Kidney capillary endothelial cell (primary cell): ENCODE data around the gene CKAP2L.

Source experiments
- DNase-seq: peaks from one replicate; pipeline ENCODE4 v3.0.0-alpha.2; 2018; ENCODE audit warnings: low spot score

Gene CKAP2L

GRCh38 chr2:112792419-112792818, 28.0 kb upstream of the CKAP2L start:
- no peak for DNase-seq

DNA sequence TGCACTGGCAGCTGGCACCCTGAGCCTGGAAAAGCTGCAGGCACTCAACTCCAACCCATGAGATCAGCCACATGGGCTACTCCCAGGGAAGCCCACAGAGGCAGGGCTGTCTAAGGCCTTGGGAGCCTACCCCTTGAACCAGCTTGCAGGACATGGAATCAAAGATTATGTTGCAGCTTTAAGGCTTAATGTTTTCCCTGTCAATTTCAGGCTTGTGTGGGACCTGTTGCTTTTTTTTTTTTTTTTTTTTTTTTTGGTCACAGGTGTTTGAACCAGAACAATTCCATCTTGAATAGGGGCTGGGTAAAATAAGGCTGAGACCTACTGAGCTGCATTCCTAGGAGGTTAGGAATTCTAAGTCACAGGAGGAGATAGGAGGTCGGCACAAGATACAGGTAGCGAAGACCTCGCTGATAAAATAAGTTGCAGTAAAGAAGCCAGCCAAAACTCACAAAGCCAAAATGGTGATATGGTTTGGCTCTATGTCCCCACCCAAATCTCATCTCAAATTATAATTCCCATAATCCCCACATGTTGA, 27.4 kb upstream of the CKAP2L start:
- DNase-seq = no peak

- DNase-seq = no peak
Observed at GRCh38 chr2:112791019-112791418, 26.6 kb upstream of the CKAP2L start.

DNA sequence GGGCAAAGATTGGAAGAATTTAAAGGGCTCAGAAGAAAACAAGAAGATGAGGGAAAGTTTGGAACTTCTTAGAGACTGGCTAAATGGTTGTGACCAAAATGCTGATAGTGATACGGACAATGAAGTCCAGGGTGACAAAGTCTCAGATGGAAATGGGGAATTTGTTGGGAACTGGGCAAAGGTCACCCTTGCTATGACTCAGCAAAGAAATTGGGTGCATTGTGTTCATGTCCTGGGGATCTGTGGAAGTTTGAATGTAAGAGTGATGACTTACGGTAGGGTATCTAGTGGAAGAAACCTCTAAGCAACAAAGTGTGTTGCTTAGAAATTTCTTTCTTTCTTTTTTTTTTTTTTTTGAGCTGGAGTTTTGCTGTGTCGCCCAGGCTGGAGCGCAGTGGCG, 25.9 kb upstream of the CKAP2L start:
- DNase-seq = no peak

DNA sequence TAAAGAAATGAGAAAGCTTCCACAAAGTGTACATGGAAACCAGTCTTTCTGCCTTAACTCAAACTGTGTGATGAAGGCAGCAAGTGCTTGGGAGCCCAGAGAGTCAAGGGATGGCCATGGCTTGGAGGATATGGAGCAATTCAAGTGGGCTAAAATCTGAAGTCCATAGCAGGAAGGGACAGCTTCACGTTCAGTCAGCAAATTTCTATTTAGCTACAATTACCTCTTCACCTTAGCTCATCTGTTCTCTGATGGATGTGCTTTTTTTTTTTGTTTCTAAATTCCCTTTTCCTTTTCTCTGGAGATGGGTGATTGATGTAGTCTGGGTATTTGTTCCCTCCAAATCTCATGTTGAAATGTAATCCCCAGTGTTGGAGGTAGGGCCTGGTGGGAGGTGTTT, 24.8 kb upstream of the CKAP2L start:
- DNase-seq = no peak

- DNase-seq = no peak
Observed at GRCh38 chr2:112788653-112789052, 24.2 kb upstream of the CKAP2L start.

- DNase-seq = no peak
Observed at GRCh38 chr2:112787729-112788393, 23.5 kb upstream of the CKAP2L start.

DNA sequence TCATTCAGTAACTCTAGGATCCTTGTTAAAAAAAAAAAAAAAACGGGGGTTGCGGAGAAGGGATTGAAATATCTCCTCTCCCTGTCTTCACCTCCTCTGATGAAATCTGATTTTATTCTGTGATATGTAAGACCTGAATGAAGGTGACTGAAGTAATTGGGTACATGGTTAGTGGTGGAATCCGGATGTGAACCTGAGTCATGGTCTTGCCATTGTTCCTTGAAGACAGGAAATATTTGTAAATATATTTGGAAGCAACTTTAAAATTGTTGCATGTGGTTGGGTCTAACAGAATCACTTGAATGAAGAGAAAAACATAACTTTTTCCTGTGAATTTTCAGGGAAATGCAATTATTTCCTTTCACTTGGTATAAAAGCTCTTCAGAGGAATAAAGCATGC, 22.9 kb upstream of the CKAP2L start:
- DNase-seq = peak; percentile 88

DNA sequence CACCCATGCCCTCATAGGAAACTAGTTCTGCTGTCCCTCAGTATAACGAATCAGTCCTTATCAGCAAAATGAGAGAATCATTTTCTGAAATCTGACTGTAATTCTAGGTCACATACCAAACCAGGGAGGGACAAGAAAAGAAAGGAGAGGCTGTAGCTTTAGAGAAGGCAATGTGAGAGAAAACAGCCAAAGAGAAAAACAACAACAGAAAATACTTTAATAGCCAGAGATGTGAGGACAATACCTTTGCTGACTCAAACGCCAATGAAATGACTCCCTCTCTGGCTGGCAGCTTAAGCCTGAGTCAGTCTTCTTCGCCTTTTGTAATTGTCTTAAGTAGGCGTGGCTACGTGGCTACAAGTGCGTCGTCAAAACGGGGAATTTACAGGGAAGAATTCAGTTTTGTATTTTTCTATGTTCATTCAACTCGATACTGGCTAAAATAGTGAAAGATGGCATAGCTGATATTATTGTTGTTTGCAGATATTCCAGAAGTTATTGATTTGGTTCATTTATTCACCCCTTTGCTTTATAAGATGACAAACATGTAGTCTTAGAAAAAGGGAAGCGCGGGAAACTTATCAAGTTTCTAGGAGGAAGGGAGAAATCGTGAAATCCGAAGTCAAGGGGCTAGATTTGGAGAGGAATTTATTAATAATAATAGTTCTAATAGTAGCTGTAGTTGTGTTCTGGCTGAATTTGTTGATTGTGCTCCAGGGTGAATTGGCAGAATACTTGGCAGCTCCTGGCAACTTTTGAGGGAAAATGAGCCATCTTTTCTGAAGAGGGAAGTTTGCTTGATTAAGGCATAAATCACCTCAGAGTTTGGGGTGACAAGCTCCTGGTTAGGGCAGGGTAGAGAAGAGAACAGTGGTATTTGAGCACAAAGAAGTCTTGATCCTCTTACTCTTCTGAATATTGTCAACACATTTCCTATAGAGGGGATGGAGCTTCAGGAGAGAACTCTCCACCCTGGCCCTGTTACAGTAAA, 20.1 kb upstream of the CKAP2L start, which contains the start of gene IL1A:
IL1A (minus strand) TSS at position 295 of the 991 bp plus-strand sequence. CDS start 723 bp downstream, outside the sequence.
- DNase-seq = peak; percentile 78

DNA sequence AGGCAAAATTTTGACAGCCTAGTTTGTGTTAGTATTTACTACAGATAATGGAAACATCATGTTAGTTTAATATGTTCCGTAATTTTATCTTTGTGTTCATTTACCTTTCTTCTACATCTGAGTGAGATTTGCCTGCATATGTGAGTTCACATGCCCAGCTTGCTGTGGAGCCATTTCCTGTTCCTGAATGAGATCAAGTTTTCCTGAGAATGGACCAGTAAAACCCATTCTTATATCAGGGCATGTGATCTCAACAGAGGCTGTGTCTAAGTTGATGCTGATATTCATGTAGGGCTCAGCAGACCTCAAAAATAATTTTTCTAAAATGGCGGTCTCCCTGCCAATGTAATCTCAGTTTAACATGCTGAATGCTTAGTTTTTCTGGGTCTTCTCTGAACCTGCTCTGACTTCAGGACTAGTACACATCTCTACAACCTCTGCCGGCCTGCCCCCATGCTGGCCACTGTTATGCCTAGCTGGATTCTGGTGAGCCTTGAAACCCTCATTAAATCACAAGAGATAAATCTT, 18.8 kb upstream of the CKAP2L start:
- peak; percentile 19 for DNase-seq

DNA sequence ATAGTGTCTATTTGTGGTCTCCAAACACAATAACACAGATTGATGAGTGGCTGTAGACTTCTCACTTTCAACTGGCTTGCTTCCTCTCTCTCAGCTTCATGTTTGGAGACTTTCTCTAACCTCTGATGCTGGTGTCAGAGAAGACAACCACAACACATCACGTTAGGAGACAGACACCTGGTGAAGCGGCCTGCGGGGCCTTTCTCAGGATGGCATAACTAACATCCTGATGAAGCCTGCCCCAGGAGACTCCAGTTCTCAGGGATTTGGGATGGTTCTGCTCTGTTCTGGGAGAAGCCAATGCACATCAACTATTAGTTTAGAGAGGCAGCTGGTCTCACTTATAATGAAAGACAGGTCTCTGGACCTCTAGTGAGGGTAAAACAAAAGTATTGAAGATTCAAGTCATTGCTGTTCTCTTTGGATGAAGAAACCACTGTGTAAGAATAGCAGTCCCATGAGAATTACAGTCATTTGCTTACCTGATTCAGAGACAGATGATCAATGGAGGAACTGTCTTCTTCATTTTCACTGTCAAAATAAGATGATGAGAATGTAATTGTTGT, 17.9 kb upstream of the CKAP2L start:
- no peak for DNase-seq

GRCh38 chr2:112779598-112779997, 15.2 kb upstream of the CKAP2L start:
- no peak for DNase-seq

DNA sequence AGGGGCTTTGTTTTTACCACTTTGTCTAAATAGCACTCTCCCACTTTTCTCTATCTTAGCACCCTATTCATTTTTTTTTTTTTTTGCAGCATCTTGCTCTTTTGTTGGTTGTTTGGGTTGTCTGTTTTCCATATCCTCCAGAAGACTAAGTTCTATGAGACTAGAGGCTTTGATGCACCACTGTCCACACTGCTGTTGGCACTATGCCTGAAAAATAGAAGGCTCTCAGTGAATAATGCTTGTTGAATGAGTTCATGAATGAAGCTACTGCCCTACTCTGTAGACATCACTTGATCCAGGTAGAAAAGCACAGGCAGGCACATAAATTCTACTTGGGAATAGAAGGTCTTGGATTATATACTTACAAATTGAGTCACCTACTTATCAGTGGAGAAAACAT, 12.6 kb upstream of the CKAP2L start:
- no peak for DNase-seq

GRCh38 chr2:112776113-112776512, 11.7 kb upstream of the CKAP2L start:
- no peak for DNase-seq

DNA sequence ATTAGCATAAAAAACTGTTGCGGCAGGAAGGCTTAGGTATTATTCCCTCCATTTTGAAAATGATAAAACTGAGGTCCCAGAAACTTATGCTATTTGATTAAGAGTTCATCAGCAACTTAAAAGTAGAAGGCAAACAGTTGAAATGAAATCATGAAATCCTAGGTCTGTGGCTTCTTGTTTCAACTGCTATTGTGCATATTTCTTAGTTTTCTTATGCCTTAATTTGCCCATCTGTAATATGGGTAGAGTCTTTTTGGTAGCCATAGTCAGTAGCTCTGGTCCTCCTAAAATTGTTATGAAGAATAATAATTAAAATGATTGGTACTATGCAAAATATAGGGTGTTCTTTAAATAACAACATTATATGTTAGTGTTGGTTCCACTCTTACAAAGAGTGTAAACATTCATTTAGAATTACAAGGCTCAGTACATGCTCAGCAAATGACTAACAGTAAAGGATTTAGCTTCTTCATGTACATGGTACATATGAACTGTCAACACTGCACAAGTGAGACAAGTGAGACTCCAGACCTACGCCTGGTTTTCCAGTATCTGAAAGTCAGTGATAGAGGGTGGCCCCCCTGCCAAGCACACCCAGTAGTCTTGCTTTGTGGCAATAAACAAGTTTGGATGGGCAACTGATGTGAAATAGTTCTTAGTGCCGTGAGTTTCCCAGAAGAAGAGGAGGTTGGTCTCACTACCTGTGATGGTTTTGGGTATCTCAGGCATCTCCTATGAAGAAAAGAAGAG, 10.3 kb upstream of the CKAP2L start:
- no peak for DNase-seq

- no peak for DNase-seq
Observed at GRCh38 chr2:112773556-112773955, 9.1 kb upstream of the CKAP2L start.

GRCh38 chr2:112772911-112773475, 8.6 kb upstream of the CKAP2L start:
- DNase-seq = no peak

- DNase-seq = no peak
Observed at GRCh38 chr2:112772322-112772721, 7.9 kb upstream of the CKAP2L start.

DNA sequence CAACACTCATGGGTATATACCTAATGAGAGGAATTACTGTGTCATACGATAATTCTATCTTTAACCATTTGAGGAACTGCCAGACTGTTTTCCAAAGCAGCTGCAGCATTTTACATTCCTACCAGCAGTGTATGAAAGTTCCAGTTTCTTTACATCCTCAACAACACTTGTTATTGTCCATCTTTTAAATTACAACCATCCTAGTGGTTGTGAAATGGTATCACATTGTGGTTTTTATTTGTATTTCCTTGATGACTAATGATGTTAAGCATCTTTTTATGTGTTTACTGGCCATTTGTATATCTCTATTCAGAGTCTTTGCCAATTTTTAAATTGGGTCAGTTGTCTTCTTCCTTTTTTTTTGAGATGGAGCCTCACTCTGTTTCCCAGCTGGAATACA, 4.0 kb upstream of the CKAP2L start:
- no peak for DNase-seq

DNA sequence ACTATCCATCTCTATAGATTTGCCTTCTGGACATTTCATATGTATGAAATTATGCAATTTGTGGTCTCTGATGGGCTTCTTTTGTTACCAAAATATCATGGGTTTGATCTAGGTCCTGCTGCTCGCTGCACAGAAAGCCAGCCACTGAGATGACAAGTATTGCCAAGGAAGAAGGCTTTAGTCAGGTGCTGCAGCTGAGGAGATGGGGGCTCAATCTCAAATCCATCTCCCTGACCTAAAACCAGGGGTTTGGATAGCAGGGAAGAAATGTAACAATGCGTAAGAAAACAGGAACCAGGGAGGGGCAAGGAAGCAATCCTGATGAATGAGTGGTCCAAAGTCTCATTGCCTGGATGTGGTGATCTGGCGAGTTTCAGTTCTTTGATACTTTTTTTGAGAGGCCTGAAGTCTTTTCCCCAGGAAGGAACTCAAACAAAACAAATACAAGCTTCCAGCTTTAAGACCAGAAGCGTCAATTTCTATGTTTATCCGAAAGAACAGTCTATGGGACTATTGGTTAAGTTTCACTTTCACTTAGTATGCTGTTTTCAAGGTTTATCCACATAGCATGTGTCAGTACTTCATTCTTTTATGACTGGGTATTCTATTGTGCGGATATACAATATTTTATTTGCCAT, 3.4 kb upstream of the CKAP2L start:
- DNase-seq = no peak

- DNase-seq = no peak
Observed at GRCh38 chr2:112765251-112765650, 842 bp upstream of the CKAP2L start.
